ENCODE measurements around the gene TBL1XR1. TPM values are rescaled to one million over a fixed set of nuclear protein-coding genes. Genes with fewer than 3 reads are reported as not detected.

TBL1XR1 gene
- total and polyA plus RNA-seq, 2 of the 4 experiments (the other 2 are of a cell fraction): 25.2 to 170 TPM

DNA sequence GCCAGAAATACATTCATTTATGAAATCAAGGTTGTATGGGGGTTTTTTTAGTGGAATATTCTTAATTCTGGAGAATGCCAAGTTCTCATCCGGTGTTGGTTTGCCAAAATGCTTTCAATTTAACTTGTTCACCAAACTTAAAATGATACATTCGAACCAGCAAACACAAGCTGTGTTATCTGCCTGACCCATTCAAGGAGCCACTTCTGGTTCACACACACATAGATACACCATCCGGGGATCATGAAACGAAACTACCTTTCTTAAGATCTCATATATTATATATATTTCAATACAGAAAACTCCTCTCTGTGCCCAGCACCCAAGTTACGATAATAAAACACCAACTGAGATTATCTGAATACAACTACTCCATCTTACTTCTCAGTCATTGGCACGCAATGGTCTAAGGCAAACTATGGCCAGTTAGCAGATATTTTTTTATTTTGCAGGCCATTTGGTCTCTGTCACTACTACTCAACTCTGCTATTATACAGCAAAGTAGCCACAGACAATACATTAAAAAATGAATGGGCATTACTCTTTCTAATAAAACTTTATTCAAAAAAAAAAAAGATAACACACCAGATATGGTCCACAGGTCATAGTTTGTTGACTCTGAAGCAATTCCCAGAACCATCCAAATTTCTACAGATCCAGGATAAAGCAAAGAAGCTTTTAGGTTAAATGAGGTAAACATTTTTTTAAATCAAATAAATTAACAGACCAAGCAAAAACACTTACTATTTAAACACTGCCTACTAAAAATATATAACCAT lies 89.6 kb downstream of the TBL1XR1 start:
- Histone ChIP-seq H2BK120ac (ENCODE audit: low read depth, low read length) (no peak overlapping the region), H4K8ac (ENCODE audit: low read depth in 2 of 2, low read length in 2 of 2) (no peak overlapping the region), H3K36me3 (ENCODE audit: control insufficient read depth, insufficient read depth, low read length) (no peaks in the 10 kb centered on the region), H3K9me1 (ENCODE audit: insufficient read depth, low read length) (peaks cover 16% of the 10 kb centered on the region; the same call in 1 of the 2 replicates), H3K23ac (ENCODE audit: low read depth, low read length) (no peak overlapping the region), H3K4me2 (ENCODE audit: low read depth, low read length) (no peak overlapping the region), H3K14ac (replicated peaks; ENCODE audit: low read depth, low read length) (no peak overlapping the region), H4K5ac (ENCODE audit: low read depth, low read length) (no peak overlapping the region), H3K9ac (ENCODE audit: low read depth, low read length) (no peak overlapping the region), H3K27me3 (ENCODE audit: control insufficient read depth, insufficient read depth, low read length) (no peaks in the 10 kb centered on the region), H4K20me1 (ENCODE audit: insufficient read depth, low read length) (peaks cover 80% of the 10 kb centered on the region), H2BK15ac (ENCODE audit: low read depth, low read length) (no peak overlapping the region), H2BK20ac (ENCODE audit: low read depth, low read length) (no peak overlapping the region), H3K4me3 (ENCODE audit: insufficient read depth, low read depth, low read length) (no peak overlapping the region), H3K9me3 (ENCODE audit: control insufficient read depth, insufficient read depth, low read length) (no peaks in the 10 kb centered on the region), H2AK5ac (ENCODE audit: low read depth, low read length) (no peak overlapping the region), H2AFZ (replicated peaks; ENCODE audit: low read length, poor library complexity) (no peak overlapping the region), H3K56ac (ENCODE audit: extremely low read depth, insufficient read depth, low read length) (no peak overlapping the region), H3K18ac (ENCODE audit: low read depth, low read length) (no peak overlapping the region), H3K4ac (ENCODE audit: low read depth, low read length) (no peak overlapping the region), H4K91ac (ENCODE audit: insufficient read depth, low read depth, low read length) (no peak overlapping the region), H3K79me1 (ENCODE audit: low read depth in 1 of 2, low read length in 2 of 2) (peaks cover 25 to 63% of the 10 kb centered on the region in 2 experiments), H2AK9ac (replicated peaks; ENCODE audit: low read depth, low read length, poor library complexity) (no peak overlapping the region), H3K27ac (ENCODE audit: insufficient read depth, low read length) (no peak overlapping the region), H3K4me1 (ENCODE audit: control insufficient read depth, insufficient read depth, low read length) (peaks cover 9% of the 10 kb centered on the region; the same call in 1 of the 2 replicates), H2BK5ac (ENCODE audit: low read depth, low read length, poor library complexity, severe bottlenecking) (no peak overlapping the region)
- dilution Hi-C loops (cut with HindIII; ENCODE audit: low sequenced_read_pairs, unreplicated experiment) (no loop called here), in situ Hi-C loops (cut with MboI; ENCODE audit: low sequenced_read_pairs) (no loop called here), intact Hi-C loops (cut with micrococcal nuclease) (loop anchor here (5.0 kb wide), 1 partner anchor 35 kb away; no protein-coding TSS in a partner anchor)
- TF ChIP-seq CHD1 (IDR thresholded peaks at IDR 0.05; ENCODE audit: low read depth, low read length) (no peak), MAZ (IDR thresholded peaks at IDR 0.05; ENCODE audit: borderline replicate concordance, low read depth, low read length) (no peak)
- TF ChIP-seq, protein P1, sequence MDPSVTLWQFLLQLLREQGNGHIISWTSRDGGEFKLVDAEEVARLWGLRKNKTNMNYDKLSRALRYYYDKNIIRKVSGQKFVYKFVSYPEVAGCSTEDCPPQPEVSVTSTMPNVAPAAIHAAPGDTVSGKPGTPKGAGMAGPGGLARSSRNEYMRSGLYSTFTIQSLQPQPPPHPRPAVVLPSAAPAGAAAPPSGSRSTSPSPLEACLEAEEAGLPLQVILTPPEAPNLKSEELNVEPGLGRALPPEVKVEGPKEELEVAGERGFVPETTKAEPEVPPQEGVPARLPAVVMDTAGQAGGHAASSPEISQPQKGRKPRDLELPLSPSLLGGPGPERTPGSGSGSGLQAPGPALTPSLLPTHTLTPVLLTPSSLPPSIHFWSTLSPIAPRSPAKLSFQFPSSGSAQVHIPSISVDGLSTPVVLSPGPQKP (IDR thresholded peaks at IDR 0.05; ENCODE audit: borderline replicate concordance, low read depth, low read length): no peak
- TF ChIP-seq, protein P2, sequence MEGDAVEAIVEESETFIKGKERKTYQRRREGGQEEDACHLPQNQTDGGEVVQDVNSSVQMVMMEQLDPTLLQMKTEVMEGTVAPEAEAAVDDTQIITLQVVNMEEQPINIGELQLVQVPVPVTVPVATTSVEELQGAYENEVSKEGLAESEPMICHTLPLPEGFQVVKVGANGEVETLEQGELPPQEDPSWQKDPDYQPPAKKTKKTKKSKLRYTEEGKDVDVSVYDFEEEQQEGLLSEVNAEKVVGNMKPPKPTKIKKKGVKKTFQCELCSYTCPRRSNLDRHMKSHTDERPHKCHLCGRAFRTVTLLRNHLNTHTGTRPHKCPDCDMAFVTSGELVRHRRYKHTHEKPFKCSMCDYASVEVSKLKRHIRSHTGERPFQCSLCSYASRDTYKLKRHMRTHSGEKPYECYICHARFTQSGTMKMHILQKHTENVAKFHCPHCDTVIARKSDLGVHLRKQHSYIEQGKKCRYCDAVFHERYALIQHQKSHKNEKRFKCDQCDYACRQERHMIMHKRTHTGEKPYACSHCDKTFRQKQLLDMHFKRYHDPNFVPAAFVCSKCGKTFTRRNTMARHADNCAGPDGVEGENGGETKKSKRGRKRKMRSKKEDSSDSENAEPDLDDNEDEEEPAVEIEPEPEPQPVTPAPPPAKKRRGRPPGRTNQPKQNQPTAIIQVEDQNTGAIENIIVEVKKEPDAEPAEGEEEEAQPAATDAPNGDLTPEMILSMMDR (conservative IDR thresholded peaks at IDR 0.05; ENCODE audit: low read depth, low read length): no peak
- WGBS, 2 experiments (ENCODE audit: extremely low coverage in 2 of 2, insufficient read length in 1 of 2): 86% methylated on average over 2 of the region's 6 CpGs; no CpG with 5 or more reads in 1 of the 2 experiments
- DNase-seq (no peak), ATAC-seq (ENCODE audit: low read depth) (no peak)
- CTCF ChIA-PET: no interaction called here
- no TSS peak for BruUV-seq (replicated peaks)
- POLR2A ChIA-PET (ENCODE audit: unreplicated experiment): no interaction called here

Measured in IMR-90 (cell line).